Measurements from ENCODE around the gene GLDN. TPM values are rescaled to one million over a fixed set of nuclear protein-coding genes. Genes with fewer than 3 reads are reported as not detected.

Gene GLDN
- polyA plus RNA-seq, 1 donor from 2014 or later: 0.58 TPM

- no peaks in the 10 kb centered on the region for H3K27me3 ChIP-seq (ENCODE audit: insufficient read depth, low read depth, low read length)
- no peak overlapping the region for H3K4me2 ChIP-seq (ENCODE audit: low read length)
- H4K20me1 ChIP-seq (ENCODE audit: insufficient read depth): no peaks in the 10 kb centered on the region
- H3K9ac ChIP-seq (ENCODE audit: low read length): no peak overlapping the region
- TF ChIP-seq EZH2 (IDR thresholded peaks at IDR 0.05; ENCODE audit: borderline replicate concordance, insufficient read depth, low read length, poor library complexity, severe bottlenecking): no peak
- TF ChIP-seq REST (IDR thresholded peaks at IDR 0.05; ENCODE audit: borderline replicate concordance): no peak
- TF ChIP-seq SMC3 (conservative IDR thresholded peaks at IDR 0.05; ENCODE audit: poor library complexity): no peak
- no peak for TF ChIP-seq TAF1 (IDR thresholded peaks at IDR 0.05; ENCODE audit: low read depth)
- no peak for TF ChIP-seq EP300 (conservative IDR thresholded peaks at IDR 0.05; ENCODE audit: poor library complexity, severe bottlenecking)
- TF ChIP-seq MXI1 (conservative IDR thresholded peaks at IDR 0.05; ENCODE audit: poor library complexity, severe bottlenecking): no peak
- TF ChIP-seq CTCF (IDR thresholded peaks at IDR 0.05; ENCODE audit: poor library complexity, severe bottlenecking): no peak
- TF ChIP-seq POLR2AphosphoS5 (IDR thresholded peaks at IDR 0.05): no peak
- H3K36me3 ChIP-seq (ENCODE audit: insufficient read depth, low read length): no peaks in the 10 kb centered on the region
- H3K4me3 ChIP-seq (ENCODE audit: low read length): no peak overlapping the region
- no peaks in the 10 kb centered on the region for H3K9me3 ChIP-seq (ENCODE audit: low read length)
- no peaks in the 10 kb centered on the region for H3F3A ChIP-seq (ENCODE audit: insufficient read depth, low read length, poor library complexity, severe bottlenecking)
- H2AFZ ChIP-seq (ENCODE audit: low read depth, low read length): no peak overlapping the region
- no peak overlapping the region for H3K27ac ChIP-seq (ENCODE audit: low read length)
- H3K79me2 ChIP-seq (replicated peaks; ENCODE audit: insufficient read depth, low read length): no peaks in the 10 kb centered on the region
- H3K9me2 ChIP-seq (ENCODE audit: insufficient read depth, low read length): no peaks in the 10 kb centered on the region
Measured at GRCh38 chr15:51363383-51363782, 21.9 kb downstream of the GLDN start.

GRCh38 chr15:51365417-51365816, 24.0 kb downstream of the GLDN start:
- Histone ChIP-seq H3K4me2 (ENCODE audit: low read length) (no peak overlapping the region), H3F3A (ENCODE audit: insufficient read depth, low read length, poor library complexity, severe bottlenecking) (no peaks in the 10 kb centered on the region), H3K9ac (ENCODE audit: low read length) (no peak overlapping the region), H3K9me3 (ENCODE audit: low read length) (no peaks in the 10 kb centered on the region), H3K27me3 (ENCODE audit: insufficient read depth, low read depth, low read length) (no peaks in the 10 kb centered on the region), H3K79me2 (replicated peaks; ENCODE audit: insufficient read depth, low read length) (no peaks in the 10 kb centered on the region), H3K9me2 (ENCODE audit: insufficient read depth, low read length) (no peaks in the 10 kb centered on the region), H3K27ac (ENCODE audit: low read length) (no peak overlapping the region), H4K20me1 (ENCODE audit: insufficient read depth) (no peaks in the 10 kb centered on the region), H3K36me3 (ENCODE audit: insufficient read depth, low read length) (no peaks in the 10 kb centered on the region), H3K4me3 (ENCODE audit: low read length) (no peak overlapping the region), H2AFZ (ENCODE audit: low read depth, low read length) (no peak overlapping the region)
- TF ChIP-seq MXI1 (conservative IDR thresholded peaks at IDR 0.05; ENCODE audit: poor library complexity, severe bottlenecking) (no peak), EZH2 (IDR thresholded peaks at IDR 0.05; ENCODE audit: borderline replicate concordance, insufficient read depth, low read length, poor library complexity, severe bottlenecking) (no peak), POLR2AphosphoS5 (IDR thresholded peaks at IDR 0.05) (no peak), SMC3 (conservative IDR thresholded peaks at IDR 0.05; ENCODE audit: poor library complexity) (no peak), EP300 (conservative IDR thresholded peaks at IDR 0.05; ENCODE audit: poor library complexity, severe bottlenecking) (no peak), CTCF (IDR thresholded peaks at IDR 0.05; ENCODE audit: poor library complexity, severe bottlenecking) (no peak), RAD21 (conservative IDR thresholded peaks at IDR 0.05) (no peak), REST (IDR thresholded peaks at IDR 0.05; ENCODE audit: borderline replicate concordance) (no peak), TAF1 (IDR thresholded peaks at IDR 0.05; ENCODE audit: low read depth) (no peak)

All from neural cell (in vitro differentiated cells).